ENCODE measurements around the gene TEX29. TPM values are rescaled to one million over a fixed set of nuclear protein-coding genes. Genes with fewer than 3 reads are reported as not detected.

Gene TEX29
- total RNA-seq, 1 experiment from 2014 or later = 0.45 TPM

GRCh38 chr13:111373486-111373885 is 53.0 kb downstream of the TEX29 start:
- no peak overlapping the region for H3K4me3 ChIP-seq (ENCODE audit: low read depth, low read length, poor library complexity, severe bottlenecking)
- intact Hi-C loops (cut with micrococcal nuclease; ENCODE audit: unreplicated experiment) = no loop called here
- no peaks in the 10 kb centered on the region for H3K9me3 ChIP-seq (ENCODE audit: low read depth, low read length, poor library complexity, severe bottlenecking)
- POLR2A ChIA-PET (ENCODE audit: low non-redundant PET) = no interaction called here
- no TSS peak for BruUV-seq (replicated peaks)
- H3K27me3 ChIP-seq (replicated peaks; ENCODE audit: insufficient read depth, low read depth, low read length, poor library complexity) = peaks cover 10% of the 10 kb centered on the region
- no peak for DNase-seq (ENCODE audit: low spot score)
- H3K27ac ChIP-seq (ENCODE audit: low read depth, low read length, poor library complexity, severe bottlenecking) = no peak overlapping the region
- CTCF ChIA-PET = no interaction called here
- no peaks in the 10 kb centered on the region for H3K36me3 ChIP-seq (ENCODE audit: insufficient read depth, low read length, poor library complexity, severe bottlenecking)
- no peak for TF ChIP-seq CTCF (conservative IDR thresholded peaks at IDR 0.05; ENCODE audit: low read depth, low read length)
- TF ChIP-seq EZH2 (IDR thresholded peaks at IDR 0.05; ENCODE audit: borderline replicate concordance, low read depth, low read length, poor library complexity, severe bottlenecking) = no peak
- no peaks in the 10 kb centered on the region for H3K4me1 ChIP-seq (ENCODE audit: insufficient read depth, low read length, poor library complexity, severe bottlenecking)

- no peak overlapping the region for H3K4me3 ChIP-seq (ENCODE audit: low read depth, low read length, poor library complexity, severe bottlenecking)
- TF ChIP-seq EZH2 (IDR thresholded peaks at IDR 0.05; ENCODE audit: borderline replicate concordance, low read depth, low read length, poor library complexity, severe bottlenecking) (no peak), CTCF (conservative IDR thresholded peaks at IDR 0.05; ENCODE audit: low read depth, low read length) (no peak)
- ChIA-PET CTCF (no interaction called here), POLR2A (ENCODE audit: low non-redundant PET) (no interaction called here)
- H3K27ac ChIP-seq (ENCODE audit: low read depth, low read length, poor library complexity, severe bottlenecking) = no peak overlapping the region
- peaks cover 32% of the 10 kb centered on the region for H3K27me3 ChIP-seq (replicated peaks; ENCODE audit: insufficient read depth, low read depth, low read length, poor library complexity)
- no peaks in the 10 kb centered on the region for H3K36me3 ChIP-seq (ENCODE audit: insufficient read depth, low read length, poor library complexity, severe bottlenecking)
- BruUV-seq (replicated peaks) = no TSS peak
- intact Hi-C loops (cut with micrococcal nuclease; ENCODE audit: unreplicated experiment) = no loop called here
- no peaks in the 10 kb centered on the region for H3K4me1 ChIP-seq (ENCODE audit: insufficient read depth, low read length, poor library complexity, severe bottlenecking)
- no peaks in the 10 kb centered on the region for H3K9me3 ChIP-seq (ENCODE audit: low read depth, low read length, poor library complexity, severe bottlenecking)
- no peak for DNase-seq (ENCODE audit: low spot score)
These were observed 60.0 kb downstream of the TEX29 start for GRCh38 chr13:111380431-111380830.

GRCh38 chr13:111382411-111382810 is 62.0 kb downstream of the TEX29 start:
- TF ChIP-seq EZH2 (IDR thresholded peaks at IDR 0.05; ENCODE audit: borderline replicate concordance, low read depth, low read length, poor library complexity, severe bottlenecking) (no peak), CTCF (conservative IDR thresholded peaks at IDR 0.05; ENCODE audit: low read depth, low read length) (no peak)
- DNase-seq (ENCODE audit: low spot score) = no peak
- ChIA-PET CTCF (interaction anchor here (0.6 kb wide), 1 partner anchor 9 kb away, joined by 6 read pairs; no protein-coding TSS in a partner anchor), POLR2A (ENCODE audit: low non-redundant PET) (no interaction called here)
- intact Hi-C loops (cut with micrococcal nuclease; ENCODE audit: unreplicated experiment) = no loop called here
- H3K4me3 ChIP-seq (ENCODE audit: low read depth, low read length, poor library complexity, severe bottlenecking) = no peak overlapping the region
- H3K27me3 ChIP-seq (replicated peaks; ENCODE audit: insufficient read depth, low read depth, low read length, poor library complexity) = peaks cover 32% of the 10 kb centered on the region
- BruUV-seq (replicated peaks) = no TSS peak
- H3K9me3 ChIP-seq (ENCODE audit: low read depth, low read length, poor library complexity, severe bottlenecking) = no peaks in the 10 kb centered on the region
- no peaks in the 10 kb centered on the region for H3K4me1 ChIP-seq (ENCODE audit: insufficient read depth, low read length, poor library complexity, severe bottlenecking)
- no peaks in the 10 kb centered on the region for H3K36me3 ChIP-seq (ENCODE audit: insufficient read depth, low read length, poor library complexity, severe bottlenecking)
- H3K27ac ChIP-seq (ENCODE audit: low read depth, low read length, poor library complexity, severe bottlenecking) = no peak overlapping the region
